NAMALWA (cell line): Measurements from ENCODE around the gene PVALEF.
"Not testable (repeated sequence)": the region's sequence is repeated elsewhere in the genome, so short reads cannot be mapped to it uniquely, and the experiment has no call there.

Experiments used
- DNase-seq: peaks from one replicate; pipeline ENCODE4 v3.0.0-alpha.2; 2015; ENCODE audit warnings: low spot score

PVALEF gene

DNA sequence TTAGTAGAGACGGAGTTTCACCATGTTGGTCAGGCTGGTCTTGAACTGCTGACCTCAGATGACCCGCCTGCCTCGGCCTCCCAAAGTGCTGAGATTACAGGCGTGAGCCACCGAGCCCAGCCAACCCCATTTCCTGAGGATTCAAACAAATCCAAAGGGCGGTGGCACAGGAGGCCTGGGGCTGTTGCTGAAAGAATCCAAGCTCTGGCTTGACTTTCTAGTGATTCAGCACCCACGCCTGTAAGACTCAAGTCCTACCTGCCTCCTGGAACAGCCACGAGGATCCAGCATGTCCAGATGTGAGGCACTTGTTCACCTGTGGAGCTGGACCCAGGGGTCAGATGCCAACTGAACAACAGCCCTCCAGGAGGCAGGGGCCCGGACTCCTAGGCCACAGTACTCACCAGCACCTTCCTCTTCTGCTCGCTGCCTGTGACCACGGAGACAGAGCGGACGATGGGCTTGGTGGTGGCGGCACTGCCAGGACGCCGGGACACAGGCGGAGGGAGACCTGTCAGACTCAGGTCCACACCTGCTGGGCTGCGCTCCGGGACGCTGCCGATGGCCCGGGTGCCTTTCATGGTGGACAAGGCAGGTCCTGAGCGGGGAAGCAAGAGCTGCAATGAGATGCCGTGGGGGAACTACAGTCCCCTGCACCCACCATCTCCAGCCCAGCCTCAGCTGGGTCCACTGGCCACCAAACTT is 54.3 kb downstream of the PVALEF start:
- DNase-seq = no peak

DNA sequence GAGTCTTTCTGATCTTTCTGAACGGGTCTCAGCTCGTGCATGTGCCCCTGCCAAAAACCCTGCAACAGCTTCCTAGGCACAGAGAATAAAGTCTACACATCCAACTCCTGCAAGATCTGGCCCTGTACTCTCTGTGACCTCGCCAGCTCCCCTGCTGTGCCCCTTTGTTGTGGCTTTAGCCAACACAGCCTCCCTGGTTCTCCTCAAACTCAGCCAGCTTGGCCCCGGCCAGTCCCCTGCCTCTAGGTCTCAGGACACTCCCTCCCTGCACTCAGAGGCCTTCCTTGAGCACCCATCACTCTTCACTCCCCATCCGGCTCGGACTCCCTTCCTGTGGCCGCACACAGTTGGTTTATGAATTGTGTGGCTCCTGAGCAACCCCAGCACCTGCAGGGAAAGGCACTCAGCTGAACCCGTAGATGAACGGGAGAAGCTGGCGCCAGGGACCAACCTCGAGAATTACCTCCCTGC is 56.1 kb downstream of the PVALEF start:
- DNase-seq = no peak

DNA sequence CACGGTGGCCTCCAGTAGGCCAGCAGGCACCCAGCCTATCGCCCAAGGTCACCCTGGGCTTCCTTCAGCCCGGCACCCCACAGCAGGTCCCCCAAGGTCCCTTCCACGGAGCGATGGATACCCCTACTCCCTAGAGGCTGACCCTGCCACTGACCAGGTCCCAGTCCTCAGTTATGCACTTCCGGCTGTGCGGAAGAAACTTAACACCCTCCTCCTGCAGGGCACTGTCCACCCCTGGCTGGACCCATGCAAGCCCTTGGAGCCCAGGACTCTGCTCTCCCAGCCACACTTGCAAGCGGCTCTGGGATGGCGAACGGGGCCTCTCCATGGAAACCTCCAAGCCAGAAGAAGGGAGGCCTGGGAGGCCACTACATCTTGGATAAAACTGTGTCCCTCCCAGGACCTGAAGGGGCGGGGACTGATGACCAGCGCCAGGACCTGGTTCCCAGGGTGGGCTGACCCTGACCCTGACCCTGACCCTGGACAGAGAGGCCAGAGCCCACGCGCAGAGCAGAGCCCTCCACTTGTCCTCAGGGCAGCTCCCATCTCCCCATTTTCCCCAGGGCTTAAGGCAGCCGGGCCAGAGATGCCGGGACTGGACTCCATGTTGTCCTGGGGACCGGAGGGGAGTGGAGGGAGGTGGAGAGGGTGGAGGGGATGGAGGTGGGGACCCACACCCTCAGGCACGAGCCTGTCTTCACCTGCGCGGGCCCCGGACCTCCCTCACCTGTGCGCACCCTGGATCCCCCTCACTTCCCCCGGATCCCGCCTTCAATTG is 56.7 kb downstream of the PVALEF start:
- no peak for DNase-seq

DNA sequence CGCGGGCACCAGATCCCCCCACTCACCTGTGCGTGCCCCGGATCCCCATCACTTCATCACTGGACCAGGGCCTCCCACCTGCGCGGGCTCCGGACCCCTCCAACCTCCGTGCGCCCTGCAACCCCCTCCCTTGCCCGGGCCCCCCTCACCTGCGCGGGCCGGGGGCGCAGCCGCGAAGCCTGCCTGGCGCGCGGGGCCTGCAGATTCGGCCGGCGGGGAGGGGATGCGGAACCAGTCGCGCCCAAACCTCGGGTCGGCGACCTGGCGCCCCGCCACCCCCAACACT is 57.3 kb downstream of the PVALEF start:
- DNase-seq = no peak

DNA sequence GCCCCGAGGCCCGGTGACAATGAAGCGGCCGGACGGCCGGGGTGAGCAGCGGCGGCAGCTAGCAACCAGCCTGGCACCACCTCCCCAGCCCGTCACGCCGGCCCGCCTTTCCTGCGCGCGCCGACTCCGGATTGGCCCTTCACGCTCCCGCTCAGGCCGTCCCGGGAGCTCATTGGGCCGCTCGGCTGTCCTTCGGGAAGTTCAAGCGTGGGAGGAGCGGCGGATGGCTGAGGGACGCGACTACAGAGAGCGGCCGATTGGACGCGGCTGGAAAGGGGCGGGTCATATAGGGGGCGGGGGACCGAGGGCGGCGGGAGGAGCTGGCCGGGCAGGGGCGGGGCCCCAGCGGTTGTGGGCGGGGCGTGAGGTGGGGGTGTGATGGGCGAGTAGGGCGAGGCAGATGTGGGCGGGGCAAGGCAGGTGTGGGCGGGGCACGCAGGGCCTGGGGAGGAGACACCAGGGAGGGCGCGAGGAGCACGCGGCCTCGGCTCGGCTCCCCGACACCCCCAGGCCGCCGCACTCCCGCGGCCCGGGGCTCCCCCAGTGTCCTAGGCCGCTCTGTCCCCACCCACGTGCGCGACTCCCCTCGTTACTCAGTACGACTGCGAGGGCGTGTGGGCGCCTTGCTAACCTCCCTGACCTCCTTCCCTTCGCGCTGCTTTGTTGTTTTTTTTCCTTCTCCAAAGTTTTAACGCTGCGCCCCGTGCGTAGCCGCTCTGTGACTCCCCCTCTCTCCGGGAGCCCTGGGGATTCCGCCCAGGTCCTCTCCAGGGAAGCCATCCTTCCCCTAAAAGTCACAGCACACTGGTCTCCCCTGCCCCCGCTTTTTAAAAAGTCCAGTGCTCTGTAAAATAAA is 57.8 kb downstream of the PVALEF start, which contains the start of gene CEP131:
CEP131 (minus strand) TSS at position 60 of the 856 bp plus-strand sequence. CDS start 2,909 bp downstream, outside the sequence.
- DNase-seq = peak; percentile 98

DNA sequence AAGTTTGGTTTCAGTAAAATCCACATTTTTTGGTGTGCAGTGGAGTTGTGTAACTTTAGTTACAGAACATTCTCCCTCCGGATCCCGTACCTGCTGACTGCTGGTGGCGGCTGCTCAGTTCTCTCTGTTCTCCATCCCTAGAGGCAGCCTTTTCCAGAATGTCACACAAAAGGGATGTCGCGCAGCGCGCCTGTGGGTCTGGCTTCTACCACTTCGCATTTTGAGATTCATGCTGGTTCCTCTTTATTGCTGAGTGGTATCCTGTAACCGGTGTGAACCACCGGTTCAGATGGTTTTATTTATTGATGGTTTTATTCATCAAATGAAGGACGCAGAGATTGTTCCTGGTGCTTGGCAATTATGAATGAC is 58.4 kb downstream of the PVALEF start:
- DNase-seq = no peak

DNA sequence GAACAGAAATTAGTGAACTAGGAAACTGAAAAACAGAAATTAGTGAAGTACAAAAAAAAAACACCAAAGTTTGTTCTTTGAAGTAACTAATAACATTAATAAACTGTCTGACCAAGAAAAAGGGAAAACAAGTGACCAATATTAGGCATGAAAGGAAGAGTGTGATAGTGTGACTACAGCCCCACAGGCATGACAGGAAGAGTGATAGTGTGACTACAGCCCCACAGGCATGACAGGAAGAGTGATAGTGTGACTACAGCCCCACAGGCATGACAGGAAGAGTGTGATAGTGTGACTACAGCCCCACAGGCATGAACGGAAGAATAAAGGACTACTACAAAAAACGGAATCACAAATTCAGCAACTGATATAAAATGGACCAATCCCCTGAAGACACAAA is 62.3 kb downstream of the PVALEF start:
- DNase-seq = not testable (repeated sequence)

DNA sequence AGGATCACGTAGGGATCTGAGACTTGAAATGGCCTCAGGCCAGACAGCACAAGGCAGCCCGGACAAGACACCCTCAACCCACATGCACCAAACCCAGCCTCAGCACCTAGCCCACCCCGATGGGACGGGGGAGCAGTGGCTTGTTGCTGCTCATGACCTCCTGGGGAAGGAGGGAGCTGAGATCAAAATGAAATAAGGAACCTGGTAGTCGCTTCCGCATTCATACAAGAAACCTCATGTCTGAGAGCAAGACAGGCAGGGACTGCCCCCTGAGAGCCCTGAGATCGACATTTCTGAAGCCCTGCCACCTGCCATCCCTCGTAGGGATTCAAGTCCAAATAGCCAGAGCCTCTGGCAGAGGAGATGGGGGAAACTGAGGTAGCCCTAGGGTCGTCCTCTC is 63.1 kb downstream of the PVALEF start:
- DNase-seq = peak; percentile 72

DNA sequence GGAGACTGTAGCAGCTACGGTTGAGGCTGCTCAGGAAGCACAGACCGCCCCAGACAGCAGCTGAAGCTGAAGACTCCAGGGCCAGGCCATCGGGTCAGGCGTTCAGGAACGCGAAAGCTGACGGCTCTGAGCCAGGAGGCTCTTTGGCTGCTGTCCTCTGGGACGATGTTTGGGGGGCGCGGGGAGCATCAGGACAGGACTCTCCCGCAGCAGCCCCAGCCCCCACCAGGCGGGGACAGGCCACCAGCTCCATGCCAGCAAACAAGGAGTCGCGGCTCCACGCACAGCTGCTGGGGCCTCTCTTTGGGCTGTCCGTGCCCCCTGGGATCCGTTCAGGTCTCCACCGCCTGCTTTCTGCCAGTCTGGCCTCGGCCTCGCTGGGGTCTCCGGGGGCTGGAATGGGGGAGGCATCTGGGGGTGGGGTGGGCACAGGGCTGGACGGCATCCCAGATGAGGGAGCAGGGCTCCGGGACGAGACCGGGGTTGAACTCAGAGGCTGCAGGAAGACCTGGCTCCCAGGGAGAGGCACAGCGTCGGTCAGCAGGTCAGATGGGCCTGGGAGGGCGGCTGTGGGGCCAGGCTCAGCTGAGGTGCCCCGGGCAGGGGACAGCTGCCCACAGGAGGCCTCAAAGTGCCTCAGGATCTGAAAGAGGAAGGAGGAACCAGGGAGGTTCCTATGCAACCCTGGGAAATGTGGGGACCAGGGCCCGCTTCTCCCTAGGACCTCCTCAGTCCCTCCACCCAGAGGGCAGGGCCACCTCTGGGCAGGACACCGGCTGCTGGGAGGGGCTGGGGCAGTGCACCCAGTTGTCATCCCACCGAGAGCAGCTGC is 63.7 kb downstream of the PVALEF start:
- DNase-seq = no peak

DNA sequence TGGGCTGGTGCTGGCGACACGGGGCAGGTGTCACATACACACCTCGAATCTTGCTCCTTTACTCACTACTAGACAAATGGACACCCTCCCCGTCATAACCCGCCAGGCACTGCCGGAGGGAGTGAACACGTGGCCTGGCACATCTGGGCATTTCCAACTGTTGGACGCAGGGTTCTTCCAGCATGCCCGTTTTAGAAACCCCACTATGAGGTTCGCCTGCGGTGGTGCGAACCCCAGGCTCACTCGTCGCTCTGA is 64.3 kb downstream of the PVALEF start:
- no peak for DNase-seq

DNA sequence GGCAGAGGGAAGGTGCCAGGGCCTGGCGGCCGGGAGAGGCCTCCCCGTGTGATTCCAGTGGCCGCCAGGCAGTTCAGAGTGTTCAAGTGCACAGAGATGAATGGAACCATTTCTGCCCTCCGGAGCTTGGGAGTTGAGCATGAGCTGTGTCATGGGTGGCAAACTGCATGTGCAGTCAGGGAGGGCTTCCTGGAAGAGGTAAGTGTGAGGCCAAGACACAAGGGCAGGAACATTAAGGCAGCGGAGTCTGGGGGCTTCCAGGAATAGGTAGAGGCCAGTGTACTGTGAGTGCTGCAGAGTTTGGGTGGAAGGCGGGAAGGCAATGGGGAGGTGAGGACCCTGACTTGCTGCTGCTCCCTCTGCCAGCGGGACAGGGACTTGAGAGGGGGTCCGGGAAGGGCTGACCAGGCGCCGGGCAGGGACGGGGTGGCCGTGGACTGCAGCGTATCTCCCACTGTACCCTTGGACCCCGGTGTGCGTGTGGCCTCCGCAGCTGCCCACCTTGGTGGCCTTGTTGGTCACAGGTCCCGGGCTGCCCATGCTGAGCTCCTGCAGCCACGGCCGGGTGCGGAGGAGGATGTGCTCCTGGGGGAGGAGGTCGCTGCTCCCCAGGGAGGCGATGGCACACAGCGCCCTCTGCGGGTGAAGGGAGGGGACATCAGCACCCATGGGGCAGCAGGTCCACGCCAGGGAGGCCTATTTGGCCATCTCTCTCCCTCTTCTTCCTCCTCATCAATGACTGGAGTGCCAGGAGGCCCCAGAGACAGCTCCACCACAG is 64.9 kb downstream of the PVALEF start:
- DNase-seq = peak; percentile 31

DNA sequence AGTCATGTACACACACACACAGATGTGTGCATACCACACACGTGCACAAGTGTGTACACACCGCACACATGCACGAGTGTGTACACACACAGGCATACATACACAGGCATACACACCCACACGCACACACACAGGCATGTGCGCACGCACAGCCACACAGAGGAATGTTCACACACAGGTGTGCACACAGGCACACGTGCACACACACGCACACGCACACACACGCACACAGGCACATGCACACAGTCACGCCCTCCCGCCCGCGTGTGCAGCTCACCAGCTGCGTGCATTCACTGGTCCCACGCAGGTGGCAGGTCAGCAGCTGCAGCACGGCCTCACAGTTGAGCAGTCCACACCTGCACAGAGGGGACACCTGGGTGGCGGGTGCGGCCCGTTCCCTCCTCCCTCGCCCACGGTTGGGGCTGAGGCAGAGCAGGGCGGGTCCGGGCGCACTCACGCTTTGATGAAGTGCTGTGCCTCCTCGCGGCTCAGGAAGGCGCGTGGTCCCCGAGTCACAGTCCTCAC is 65.9 kb downstream of the PVALEF start:
- peak; percentile 29 for DNase-seq

DNA sequence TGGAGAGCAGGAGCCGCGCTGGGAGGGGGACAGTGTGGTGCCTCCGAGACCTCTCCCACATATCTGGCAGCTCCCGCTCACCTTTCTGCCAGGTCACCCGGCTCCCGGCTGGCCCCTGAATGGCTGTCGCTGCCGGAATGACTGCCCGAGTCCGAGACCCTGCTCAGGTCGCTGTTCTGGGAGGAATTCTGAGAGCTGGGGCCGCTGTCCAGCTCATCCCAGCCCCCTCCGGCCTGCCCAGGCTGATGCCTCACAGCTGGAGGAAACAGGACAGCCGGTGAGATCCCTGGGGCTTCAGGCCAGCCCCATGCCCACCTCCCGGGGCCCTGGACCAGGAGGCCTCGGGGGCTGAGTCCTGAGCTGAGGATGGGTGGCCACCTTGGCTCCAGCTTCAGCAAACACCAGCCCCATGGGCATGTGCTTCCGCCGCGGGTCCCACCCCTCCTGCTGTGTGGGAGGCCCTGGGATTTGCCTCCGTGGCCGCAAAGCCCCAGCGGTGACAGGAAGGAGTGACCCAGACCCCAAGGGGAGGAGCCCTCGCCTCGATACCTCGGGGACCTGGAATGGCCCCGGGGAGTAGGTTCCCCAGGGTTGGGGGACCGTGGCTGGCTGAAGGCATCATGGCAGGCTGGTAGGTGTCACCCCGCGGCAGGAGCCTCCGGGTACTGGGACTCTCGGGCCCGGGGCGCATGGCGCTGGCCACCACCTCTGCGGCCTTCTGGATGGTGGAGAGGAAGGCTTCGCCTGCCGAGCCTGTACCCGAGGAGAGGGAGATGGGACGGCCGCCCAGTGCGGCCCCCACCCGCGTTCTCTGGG is 66.7 kb downstream of the PVALEF start:
- no peak for DNase-seq
